H1 (cell line): ENCODE results near the gene RBBP5. TPM values are rescaled to one million over a fixed set of nuclear protein-coding genes. Genes with fewer than 3 reads are reported as not detected.

Experiments used
- GABPA ChIP-seq: IDR thresholded peaks from 2 replicates; pipeline ENCODE4 v1.6.1; 2011; ENCODE audit warnings: mild to moderate bottlenecking, low read length, moderate library complexity, borderline replicate concordance; ENCODE audit not compliant: insufficient read depth
- HDAC6 ChIP-seq: IDR thresholded peaks from one replicate; pipeline ENCODE4 v1.7.1; 2012; ENCODE audit warnings: low read depth, mild to moderate bottlenecking, inconsistent platforms, low read length, moderate library complexity
- JUN ChIP-seq: IDR thresholded peaks from 2 replicates; pipeline ENCODE4 v1.6.1; 2011; ENCODE audit warnings: low read depth, mild to moderate bottlenecking, improper control_type of control experiment, low read length
- TAF1 ChIP-seq: IDR thresholded peaks from 2 replicates; pipeline ENCODE4 v1.6.1; 2011; ENCODE audit warnings: mild to moderate bottlenecking, low read depth, low read length
- polyA plus RNA-seq, 7 experiments: library from polyadenylated mRNA; depleted of rRNA in 3 of 7; stranded (reverse) in 5 of 7; unstranded in 2 of 7; fragments of >200 nt in 5 of 7; fragments of 200-250 nt in 2 of 7; gene quantifications; 1 replicate in 5 of 7; 2 replicates in 1 of 7; 4 replicates in 1 of 7; pipeline versions ENCODE4 v1.2.1 to v1.2.3, GENCODE V29; 2011 to 2013; ENCODE audit warnings: missing spikeins in 2 of 7, mixed read lengths in 2 of 7
- total RNA-seq: library from RNA; stranded (reverse); fragmentation: NEBNext Ultra II Directional; extraction: Animal tissue kit (Norgen Biotek cat#: 25700); gene quantifications from 2 replicates; pipeline ENCODE4 v1.2.1, GENCODE V29; 2021
- TF ChIP-seq, protein P1 (sequence below): IDR thresholded peaks from 2 replicates; pipeline ENCODE4 v1.6.1; 2011; ENCODE audit warnings: low read length, improper control_type of control experiment
- TF ChIP-seq, protein P2 (sequence below): fragments of 300-600 bp; sonication (generic); IDR thresholded peaks from 2 replicates; pipeline ENCODE4 v1.7.1; 2012; ENCODE audit warnings: low read length, moderate library complexity, mild to moderate bottlenecking, inconsistent platforms; ENCODE audit not compliant: insufficient replicate concordance
- TF ChIP-seq, protein P3 (sequence below): IDR thresholded peaks from 2 replicates; pipeline ENCODE4 v1.6.1; 2012; ENCODE audit warnings: low read length, inconsistent platforms

RBBP5 gene
- total and polyA plus RNA-seq, 2 of the 8 experiments (the other 6 are each of a cell fraction or from before 2014, with no cell fraction given): 6.7 to 21.5 TPM

DNA sequence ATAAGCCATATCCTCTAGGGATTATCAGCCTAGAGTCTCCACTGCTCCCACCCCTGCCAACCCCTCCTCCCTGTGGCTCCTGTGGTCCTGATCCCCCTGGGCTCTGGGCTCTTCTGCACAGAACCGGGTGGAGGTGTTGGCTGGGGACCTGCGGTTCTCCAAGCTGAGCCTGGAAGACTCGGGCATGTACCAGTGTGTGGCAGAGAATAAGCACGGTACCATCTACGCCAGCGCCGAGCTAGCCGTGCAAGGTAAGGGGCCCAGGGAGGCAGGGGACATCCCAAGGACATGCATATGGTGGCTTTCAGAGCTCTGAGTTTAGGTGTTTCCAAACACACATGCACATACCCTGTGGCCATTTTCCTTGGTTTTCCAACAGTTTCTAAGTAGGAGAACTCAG is 59.5 kb downstream of the RBBP5 start (continued):
- no peak for TF ChIP-seq JUN
- no peak for TF ChIP-seq GABPA
- no peak for TF ChIP-seq HDAC6
- TF ChIP-seq, protein P1, sequence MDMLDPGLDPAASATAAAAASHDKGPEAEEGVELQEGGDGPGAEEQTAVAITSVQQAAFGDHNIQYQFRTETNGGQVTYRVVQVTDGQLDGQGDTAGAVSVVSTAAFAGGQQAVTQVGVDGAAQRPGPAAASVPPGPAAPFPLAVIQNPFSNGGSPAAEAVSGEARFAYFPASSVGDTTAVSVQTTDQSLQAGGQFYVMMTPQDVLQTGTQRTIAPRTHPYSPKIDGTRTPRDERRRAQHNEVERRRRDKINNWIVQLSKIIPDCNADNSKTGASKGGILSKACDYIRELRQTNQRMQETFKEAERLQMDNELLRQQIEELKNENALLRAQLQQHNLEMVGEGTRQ: no peak
- TF ChIP-seq, protein P2, sequence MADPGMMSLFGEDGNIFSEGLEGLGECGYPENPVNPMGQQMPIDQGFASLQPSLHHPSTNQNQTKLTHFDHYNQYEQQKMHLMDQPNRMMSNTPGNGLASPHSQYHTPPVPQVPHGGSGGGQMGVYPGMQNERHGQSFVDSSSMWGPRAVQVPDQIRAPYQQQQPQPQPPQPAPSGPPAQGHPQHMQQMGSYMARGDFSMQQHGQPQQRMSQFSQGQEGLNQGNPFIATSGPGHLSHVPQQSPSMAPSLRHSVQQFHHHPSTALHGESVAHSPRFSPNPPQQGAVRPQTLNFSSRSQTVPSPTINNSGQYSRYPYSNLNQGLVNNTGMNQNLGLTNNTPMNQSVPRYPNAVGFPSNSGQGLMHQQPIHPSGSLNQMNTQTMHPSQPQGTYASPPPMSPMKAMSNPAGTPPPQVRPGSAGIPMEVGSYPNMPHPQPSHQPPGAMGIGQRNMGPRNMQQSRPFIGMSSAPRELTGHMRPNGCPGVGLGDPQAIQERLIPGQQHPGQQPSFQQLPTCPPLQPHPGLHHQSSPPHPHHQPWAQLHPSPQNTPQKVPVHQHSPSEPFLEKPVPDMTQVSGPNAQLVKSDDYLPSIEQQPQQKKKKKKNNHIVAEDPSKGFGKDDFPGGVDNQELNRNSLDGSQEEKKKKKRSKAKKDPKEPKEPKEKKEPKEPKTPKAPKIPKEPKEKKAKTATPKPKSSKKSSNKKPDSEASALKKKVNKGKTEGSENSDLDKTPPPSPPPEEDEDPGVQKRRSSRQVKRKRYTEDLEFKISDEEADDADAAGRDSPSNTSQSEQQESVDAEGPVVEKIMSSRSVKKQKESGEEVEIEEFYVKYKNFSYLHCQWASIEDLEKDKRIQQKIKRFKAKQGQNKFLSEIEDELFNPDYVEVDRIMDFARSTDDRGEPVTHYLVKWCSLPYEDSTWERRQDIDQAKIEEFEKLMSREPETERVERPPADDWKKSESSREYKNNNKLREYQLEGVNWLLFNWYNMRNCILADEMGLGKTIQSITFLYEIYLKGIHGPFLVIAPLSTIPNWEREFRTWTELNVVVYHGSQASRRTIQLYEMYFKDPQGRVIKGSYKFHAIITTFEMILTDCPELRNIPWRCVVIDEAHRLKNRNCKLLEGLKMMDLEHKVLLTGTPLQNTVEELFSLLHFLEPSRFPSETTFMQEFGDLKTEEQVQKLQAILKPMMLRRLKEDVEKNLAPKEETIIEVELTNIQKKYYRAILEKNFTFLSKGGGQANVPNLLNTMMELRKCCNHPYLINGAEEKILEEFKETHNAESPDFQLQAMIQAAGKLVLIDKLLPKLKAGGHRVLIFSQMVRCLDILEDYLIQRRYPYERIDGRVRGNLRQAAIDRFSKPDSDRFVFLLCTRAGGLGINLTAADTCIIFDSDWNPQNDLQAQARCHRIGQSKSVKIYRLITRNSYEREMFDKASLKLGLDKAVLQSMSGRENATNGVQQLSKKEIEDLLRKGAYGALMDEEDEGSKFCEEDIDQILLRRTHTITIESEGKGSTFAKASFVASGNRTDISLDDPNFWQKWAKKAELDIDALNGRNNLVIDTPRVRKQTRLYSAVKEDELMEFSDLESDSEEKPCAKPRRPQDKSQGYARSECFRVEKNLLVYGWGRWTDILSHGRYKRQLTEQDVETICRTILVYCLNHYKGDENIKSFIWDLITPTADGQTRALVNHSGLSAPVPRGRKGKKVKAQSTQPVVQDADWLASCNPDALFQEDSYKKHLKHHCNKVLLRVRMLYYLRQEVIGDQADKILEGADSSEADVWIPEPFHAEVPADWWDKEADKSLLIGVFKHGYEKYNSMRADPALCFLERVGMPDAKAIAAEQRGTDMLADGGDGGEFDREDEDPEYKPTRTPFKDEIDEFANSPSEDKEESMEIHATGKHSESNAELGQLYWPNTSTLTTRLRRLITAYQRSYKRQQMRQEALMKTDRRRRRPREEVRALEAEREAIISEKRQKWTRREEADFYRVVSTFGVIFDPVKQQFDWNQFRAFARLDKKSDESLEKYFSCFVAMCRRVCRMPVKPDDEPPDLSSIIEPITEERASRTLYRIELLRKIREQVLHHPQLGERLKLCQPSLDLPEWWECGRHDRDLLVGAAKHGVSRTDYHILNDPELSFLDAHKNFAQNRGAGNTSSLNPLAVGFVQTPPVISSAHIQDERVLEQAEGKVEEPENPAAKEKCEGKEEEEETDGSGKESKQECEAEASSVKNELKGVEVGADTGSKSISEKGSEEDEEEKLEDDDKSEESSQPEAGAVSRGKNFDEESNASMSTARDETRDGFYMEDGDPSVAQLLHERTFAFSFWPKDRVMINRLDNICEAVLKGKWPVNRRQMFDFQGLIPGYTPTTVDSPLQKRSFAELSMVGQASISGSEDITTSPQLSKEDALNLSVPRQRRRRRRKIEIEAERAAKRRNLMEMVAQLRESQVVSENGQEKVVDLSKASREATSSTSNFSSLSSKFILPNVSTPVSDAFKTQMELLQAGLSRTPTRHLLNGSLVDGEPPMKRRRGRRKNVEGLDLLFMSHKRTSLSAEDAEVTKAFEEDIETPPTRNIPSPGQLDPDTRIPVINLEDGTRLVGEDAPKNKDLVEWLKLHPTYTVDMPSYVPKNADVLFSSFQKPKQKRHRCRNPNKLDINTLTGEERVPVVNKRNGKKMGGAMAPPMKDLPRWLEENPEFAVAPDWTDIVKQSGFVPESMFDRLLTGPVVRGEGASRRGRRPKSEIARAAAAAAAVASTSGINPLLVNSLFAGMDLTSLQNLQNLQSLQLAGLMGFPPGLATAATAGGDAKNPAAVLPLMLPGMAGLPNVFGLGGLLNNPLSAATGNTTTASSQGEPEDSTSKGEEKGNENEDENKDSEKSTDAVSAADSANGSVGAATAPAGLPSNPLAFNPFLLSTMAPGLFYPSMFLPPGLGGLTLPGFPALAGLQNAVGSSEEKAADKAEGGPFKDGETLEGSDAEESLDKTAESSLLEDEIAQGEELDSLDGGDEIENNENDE: no peak
- TF ChIP-seq, protein P3, sequence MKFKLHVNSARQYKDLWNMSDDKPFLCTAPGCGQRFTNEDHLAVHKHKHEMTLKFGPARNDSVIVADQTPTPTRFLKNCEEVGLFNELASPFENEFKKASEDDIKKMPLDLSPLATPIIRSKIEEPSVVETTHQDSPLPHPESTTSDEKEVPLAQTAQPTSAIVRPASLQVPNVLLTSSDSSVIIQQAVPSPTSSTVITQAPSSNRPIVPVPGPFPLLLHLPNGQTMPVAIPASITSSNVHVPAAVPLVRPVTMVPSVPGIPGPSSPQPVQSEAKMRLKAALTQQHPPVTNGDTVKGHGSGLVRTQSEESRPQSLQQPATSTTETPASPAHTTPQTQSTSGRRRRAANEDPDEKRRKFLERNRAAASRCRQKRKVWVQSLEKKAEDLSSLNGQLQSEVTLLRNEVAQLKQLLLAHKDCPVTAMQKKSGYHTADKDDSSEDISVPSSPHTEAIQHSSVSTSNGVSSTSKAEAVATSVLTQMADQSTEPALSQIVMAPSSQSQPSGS: no peak
- TF ChIP-seq TAF1: no peak
